Renal pelvis (tissue), 4 donors: ENCODE measurements around the gene F13A1. TPM values are rescaled to one million over a fixed set of nuclear protein-coding genes. Genes with fewer than 3 reads are reported as not detected.
"Not testable (repeated sequence)": the region's sequence is repeated elsewhere in the genome, so short reads cannot be mapped to it uniquely, and the experiment has no call there.

Source experiments
- DNase-seq: peaks from one replicate; pipeline ENCODE4 v3.0.0-alpha.2; 2013
- polyA plus RNA-seq, 3 donors: library from polyadenylated mRNA; unstranded; fragments of 120-200 nt; gene quantifications; one replicate each; pipeline ENCODE4 v1.2.1, GENCODE V29; 2013; ENCODE audit not compliant: insufficient read length in 3 of 3

The F13A1 gene
- polyA plus RNA-seq, 3 donors: 12.7 to 17.0 (median 15.6) TPM

DNA sequence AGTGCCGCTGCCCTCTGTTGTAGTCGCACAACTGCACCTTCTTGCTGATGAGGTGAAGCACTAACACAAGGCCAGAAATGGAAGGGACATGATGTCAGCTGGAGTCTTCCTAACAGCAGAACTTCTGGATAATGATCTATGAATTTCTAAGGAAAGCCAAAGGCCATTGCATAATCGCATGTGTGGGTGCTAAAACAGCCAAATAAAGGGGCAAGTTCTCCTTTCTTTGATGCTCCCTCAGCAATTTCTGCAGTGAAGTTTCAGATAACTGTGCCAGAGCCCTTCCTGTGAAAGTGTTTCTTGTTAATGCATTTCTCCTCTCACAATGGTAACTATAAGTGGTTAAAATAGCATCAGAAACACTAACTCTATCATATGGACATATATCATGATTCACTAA lies 8.0 kb upstream of the F13A1 start:
- DNase-seq: no peak

DNA sequence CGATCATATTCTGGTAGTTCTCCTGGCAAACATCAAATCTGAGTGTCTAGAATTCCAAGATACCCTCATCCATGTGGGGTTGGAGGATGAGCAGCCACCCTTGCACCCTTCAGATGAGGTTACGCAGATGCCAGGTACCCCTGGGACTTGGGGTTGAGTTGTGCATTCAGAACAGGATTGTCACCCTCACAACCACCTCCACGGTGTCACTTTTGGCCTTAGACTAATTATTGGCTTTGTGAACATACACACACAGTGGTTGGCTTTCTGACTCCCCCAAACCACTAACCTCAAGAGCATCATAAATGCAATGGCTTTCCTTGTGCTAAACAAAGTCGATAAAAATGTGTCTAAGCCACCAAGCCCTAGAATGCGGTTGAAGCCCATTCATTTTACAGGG lies 2.9 kb upstream of the F13A1 start:
- DNase-seq: no peak

DNA sequence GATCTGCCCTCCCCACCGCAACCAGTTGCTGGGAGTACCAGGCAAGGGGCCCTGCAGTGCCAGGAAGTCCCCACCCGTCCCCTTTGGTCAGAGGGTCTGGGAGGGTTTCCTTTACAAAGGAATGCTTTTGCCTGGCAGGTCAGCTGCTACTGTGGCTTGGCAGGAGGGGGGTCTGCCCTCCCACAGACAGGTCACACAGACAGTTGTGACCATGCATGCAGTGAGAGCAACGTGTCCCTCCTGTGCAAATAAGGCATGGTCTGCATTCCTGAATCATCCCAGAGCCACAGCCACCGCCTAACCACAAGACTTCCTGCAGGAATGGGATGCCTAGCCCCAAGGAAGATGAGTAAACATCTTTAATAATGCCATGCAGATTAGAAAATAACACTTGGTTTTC lies 439 bp upstream of the F13A1 start:
- DNase-seq: no peak

DNA sequence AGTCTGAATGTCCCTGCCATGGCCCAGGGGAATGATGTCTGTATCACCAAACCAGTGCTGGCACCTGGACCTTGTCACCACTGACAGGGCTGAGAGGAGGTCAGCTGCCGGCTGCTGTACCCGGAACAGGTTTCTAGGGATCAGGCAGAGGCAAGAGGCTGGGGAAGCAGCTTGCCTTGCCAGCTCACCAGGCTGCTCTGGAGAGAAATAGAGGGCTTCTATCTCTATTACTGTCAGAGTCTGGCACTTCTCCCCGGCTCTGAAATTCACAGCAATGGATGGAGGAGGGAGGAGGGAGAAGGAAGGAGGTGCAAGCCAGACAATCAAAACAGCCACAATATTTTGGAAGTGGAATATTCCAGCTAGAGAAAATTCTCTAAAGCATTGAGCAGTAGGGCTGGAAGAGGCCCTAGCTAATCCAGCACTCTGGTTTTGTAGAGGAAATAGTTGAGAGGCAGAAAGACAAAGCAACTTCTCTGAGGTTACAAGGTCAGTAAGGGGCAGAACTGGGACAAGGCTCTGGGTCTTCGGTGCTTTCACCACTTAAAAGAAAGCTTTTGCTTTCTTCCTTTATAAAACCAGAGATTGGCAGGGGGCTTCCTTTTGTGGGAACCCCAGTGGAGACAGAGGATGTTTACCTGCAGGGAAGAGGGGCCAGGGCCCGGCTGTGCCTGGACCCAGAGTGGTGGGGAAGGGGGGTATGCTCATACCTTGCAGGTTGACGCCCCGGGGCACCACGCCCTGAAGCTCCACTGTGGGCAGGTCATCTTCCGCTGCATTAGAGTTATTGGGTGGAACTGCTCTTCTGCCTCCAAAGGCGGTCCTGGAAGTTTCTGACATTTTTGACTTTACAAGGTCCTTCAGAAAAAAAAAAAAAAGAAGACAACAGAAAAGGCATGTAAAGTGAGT lies 2.4 kb downstream of the F13A1 start:
- DNase-seq: no peak

DNA sequence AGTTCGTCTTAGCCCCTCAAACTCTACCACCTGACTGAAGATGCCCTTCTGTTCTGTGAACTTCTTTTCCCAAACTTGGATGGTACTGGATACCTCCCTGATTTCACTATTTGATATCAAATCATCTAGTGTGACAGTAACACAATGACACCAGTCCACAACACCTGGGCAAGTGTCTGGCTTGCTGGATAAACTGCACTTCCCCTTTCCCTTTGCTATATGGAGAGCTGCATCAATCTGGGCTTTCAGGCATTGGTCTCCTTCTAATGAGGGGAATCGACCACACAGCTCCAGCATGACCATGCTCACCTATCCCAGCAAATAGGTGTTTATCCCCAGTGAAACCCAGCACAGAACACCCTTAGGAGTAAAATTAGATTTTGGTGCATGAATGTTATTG lies 3.1 kb downstream of the F13A1 start:
- no peak for DNase-seq

DNA sequence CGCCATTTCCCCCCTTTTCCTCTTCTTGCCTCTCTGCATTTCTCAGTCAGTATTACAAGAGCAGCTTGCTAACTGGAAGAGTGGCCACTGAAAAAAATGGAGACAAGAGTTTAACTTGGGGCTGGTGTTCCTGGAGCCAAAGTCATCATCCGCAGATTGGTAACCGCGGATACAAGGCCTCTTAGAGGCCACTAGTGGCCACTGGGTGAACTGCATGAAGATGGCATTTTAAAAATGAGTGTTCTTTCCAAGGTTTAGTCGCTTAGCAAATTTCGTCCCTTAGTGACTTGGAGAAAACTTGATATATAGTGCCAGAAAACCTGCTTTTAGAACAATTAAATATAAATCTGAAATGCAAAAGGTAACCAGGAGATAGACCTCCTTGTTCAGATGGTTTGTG lies 4.8 kb downstream of the F13A1 start:
- no peak for DNase-seq

DNA sequence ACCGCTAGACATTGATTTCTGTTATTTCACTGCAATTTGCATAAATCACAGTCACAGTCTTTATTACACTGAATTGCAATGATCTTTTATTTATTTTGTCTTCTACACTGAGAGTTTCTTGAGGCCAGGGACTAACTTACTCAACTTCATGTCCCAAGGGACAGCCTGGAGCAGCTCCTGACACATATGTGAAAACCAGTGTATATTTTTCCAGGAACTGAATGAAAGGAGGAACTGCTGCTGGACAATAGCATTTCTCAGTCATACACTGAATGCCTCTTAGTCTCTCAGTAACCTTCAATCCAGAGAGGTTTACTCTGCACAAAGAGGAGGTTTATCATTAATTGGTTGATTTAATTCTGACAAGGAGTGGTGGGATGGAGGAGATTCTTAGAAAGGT lies 5.9 kb downstream of the F13A1 start:
- no peak for DNase-seq

DNA sequence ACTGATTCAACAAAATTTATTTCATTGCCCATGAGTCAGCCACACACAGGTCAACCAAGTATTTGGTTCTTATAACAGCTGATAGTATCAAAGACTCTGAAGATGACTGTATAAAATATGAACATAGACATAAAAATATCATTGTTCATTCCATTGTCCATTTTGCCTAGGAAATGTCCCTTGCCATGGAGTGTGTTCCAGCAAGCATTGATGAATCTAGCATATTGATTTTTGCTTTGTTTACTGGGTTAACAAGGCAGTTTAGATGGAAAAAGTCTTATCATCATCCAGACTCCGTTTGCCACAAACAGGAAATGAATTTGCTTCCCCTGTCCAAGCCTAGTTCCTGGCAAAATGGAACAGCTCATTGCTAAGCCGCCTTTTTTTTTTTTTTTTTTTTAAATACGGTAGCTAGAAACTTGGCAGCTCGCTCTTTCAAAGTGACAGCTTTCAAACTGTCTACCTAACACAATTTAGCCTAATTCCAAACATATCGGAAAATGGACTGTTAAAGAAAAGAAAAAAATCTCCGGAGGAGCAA lies 7.5 kb downstream of the F13A1 start:
- DNase-seq: no peak

DNA sequence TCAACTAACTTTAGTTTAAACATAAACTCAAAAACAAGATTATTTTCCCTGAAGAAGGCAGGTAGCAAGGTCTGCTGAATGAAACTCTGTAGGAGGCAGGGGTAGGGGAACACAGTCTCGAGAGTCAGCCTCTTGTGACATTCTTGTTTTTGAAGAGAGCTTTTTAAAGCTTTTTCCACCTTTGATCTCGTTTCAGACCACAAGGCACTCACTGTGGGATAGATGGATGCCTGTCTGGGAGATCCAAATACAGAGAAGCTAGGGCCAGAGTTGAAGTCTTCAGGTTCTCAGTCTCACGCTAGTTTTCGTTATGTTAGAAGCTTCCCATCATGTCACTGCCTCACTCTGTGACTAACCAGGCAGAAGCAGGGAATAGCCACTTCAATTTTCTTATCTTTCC lies 14.9 kb downstream of the F13A1 start:
- no peak for DNase-seq

DNA sequence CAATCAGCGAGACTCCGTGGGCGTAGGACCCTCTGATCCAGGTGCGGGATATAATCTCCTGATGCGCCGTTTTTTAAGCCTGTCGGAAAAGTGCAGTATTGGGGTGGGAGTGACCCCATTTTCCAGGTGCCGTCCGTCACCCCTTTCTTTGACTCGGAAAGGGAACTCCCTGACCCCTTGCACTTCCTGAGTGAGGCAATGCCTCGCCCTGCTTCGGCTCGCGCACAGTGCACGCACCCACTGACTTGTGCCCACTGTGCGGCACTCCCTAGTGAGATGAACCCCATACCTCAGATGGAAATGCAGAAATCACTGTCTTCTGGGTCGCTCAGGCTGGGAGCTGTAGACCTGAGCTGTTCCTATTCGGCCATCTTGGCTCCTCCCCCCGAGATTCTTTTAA lies 20.1 kb downstream of the F13A1 start:
- DNase-seq: not testable (repeated sequence)

DNA sequence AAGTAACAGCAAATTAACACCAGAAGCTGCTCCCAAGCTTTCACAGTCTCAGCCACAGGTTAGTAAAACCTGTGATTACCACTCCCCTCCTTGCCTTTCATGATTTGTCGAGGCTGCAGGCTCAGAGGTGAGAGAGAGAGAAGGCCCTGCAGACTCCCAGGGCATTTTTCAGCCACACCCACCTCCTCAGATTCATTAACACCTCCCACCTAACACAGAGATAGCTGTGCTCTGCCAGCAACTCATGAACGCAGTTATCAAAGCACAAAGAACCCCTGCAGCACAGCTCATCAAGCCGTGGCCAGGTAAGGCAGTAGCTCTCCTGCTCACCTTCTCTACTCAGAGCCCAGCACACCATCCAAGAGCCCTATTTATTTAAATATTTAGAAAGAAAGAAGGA lies 27.1 kb downstream of the F13A1 start:
- DNase-seq: no peak

DNA sequence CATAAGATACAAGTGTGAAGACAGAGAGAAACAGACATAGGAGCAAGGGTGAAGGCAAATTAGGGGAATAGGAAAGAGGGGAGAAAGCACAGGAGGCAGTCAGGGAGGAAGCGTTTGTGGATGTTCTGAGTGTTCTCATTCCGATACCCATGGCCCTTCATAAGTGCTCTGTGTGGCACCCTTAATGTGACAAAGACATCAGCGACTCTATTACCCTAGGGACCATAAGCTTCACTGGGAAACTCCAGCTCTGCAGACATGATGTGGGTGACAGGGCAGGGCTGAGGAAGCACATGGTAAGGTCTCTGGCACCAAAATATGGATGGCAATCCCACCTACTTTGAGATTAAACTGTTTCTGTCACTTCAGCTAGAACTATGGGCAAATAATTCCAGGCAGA lies 33.0 kb downstream of the F13A1 start:
- DNase-seq: no peak

DNA sequence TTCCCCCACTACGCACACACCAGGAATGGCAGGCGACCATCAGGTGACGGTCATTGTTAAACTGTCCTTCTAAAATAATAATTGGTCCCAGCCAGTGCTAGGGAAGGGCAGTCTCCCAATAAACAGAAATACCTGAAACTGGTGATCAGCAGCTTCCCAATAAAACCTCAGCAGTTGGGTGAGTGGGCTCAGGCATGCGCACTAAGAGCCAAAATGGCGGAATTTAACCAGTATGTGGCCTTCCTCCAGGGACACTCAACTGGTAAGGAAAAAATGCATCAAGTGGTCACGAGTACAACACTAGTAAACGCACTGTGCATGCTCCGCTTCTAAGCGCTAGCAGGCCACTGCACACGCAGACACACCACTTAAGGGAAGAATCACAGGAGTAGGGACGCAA lies 34.8 kb downstream of the F13A1 start:
- DNase-seq: no peak

DNA sequence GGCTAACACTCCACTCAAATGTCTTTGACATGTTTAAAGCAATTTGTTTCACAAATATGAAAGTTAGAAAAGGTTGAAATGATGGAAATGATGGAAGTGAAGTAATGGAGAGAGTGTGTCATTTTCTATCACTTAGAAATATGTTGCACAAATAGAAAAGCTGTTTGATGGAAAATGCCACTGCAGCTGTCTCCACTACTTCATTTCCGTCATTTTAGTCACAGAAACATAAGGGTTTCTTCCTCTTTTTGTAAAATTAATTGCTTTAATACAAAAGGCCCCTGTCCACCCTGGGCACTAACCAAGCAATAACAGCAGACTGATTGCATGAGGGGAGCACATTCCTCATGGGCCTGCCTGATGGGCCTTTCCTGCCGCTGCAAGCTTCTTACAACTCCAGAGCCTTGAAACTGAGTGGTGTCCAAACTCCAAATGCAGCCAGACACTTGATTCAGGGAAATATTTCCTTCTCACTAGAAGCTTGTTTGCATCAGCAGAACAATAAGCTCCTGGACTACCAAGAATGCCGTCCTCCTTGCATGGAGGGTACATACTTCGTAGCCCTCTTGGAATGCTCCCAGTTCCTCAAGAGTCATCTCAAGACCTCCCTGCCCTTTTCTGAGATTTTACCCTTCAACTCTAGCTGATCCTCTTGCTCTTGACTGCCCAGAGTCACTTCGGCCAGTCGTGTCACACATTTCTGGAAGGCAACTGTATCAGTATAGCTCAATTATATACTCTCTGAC lies 36.1 kb downstream of the F13A1 start:
- no peak for DNase-seq

DNA sequence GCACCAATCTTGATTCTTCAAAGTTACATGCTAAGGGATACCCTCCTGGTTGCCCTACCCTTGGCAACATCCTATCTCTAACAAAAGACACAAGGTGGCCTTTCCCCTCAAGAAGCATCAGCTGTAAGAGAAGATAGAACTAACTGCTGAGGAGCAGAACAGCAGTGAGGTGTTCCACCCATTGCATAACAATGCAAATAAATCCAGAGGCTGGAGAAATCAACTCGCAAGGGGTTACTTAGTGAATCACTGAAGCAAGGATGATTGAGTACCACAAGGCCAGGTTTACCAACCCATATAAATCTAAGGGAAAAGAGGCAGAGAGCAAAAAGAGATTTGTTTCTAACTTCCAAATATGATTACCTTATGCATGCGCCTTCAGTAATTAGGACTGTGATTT lies 36.7 kb downstream of the F13A1 start:
- DNase-seq: no peak

DNA sequence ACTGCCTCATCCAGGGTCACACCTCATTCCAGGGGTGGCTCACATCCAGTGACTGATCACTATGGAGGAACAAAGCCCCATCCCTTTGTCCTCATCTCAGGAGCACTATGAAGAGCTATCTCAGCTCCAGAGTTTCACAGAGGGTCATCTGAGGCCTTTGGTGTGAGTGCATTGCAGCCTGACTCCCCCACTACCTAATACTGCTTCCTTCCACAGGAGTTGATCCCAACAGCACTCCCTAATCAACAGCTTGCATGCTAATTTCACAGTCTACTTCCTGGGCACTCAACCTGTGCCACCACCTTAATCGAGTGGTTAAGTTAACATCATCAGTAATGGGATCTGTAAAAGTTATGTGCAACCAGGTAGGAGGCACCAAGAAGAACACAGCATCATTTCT lies 37.7 kb downstream of the F13A1 start:
- DNase-seq: no peak

DNA sequence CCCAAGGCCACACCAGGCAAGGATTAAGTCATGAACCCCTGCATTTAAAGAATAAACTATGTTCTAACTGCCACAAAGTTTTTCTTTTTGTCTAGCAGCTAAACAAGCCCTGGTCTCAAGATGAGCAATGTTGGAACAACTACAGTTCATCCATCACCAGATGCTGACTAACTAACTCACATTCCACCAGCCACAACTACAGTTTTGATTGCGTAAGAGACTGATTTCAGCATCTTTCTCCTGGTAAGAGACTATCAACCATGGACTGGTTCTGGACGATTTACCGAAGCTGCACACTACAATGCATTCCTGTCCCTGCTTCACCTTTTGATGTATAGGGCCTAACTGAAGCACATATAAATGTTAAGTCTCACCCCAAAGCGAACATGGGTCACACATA lies 43.0 kb downstream of the F13A1 start:
- no peak for DNase-seq

DNA sequence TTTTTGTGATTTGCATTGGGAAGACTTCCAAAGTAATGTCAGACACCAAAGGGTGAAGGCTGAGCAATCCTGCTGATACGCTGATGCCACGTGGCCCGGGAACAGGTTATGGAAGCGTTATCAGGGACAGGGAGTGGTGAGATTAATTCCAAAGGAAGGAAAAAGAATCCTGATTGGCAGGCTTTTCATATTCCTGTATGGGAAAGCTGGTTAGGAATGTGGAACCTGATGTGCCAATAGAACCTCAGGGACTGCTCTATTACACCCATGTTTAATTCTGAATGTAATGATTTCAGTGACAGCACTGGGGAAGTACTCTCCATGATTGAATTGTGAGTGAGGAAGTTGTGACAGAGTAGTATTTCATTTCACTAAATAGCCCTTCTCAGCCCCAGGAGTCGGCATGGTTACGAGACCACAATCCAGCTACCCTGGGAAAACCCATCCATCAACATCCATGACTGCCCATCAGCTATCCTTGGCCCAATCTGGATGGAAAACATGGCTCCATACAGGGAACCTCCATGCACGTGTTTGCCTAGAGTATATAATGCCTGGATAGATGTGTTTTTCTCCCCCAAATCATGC lies 49.4 kb downstream of the F13A1 start:
- no peak for DNase-seq

DNA sequence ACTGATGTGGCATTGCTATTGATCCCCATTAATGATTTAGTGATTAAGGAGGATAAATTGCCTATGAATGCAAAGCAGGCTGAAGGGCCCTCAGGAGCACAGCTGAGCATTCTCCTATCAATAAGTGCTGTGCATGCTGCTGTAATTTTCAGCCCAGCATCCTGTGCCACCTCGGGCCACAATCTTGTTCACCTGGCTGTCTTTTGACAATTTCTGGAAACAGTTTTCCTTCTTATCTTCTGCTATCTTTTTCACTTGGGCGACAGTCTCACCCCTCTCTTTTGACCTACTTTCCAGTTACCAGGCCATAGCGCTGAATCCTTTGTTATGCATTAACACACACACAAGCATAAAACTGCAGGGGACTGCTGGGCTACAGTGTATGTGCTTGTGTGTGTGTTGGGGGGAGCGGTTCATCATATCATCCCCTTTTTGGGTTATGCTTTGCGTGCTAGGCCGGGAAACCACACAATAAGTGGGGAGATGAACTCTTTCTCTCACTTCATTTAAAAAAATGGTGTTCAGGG lies 60.2 kb downstream of the F13A1 start:
- no peak for DNase-seq

DNA sequence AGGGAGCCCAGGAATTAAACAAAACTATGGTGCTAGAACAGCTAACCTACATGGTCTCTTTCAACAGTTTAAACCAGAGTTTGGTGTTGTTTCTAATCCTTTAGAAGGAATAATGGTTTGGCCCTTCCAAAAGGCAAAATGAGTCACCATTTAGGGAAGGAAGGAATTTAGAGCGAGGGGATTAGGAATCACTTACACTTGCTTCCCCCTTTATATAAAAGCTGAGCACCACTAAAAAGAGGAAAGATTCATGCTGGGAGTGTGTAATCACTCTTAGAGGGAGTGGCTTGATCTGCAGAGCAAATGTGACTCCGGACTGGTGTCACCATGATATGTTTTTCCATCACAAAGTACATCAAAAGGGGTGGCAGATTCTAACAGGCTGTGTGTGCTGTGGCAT lies 63.6 kb downstream of the F13A1 start:
- DNase-seq: no peak

DNA sequence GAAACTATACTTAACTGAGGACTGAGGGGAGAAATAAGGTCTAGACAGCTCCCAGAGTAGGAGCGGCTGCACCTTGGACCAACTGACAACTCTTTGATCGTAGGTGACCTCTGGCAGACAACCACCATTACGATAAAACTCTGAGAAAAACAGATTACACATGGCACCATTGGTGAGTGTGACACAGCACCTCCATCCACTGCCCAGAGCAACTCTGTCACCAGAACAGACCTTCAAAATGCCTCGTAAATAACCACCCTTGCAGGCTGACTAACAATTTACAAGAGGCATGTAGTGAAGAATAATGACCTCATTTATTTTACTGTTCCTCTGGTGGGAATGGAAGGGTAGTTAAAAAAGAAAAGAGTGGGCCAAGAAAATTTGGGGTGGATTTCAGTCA lies 64.2 kb downstream of the F13A1 start:
- DNase-seq: no peak

DNA sequence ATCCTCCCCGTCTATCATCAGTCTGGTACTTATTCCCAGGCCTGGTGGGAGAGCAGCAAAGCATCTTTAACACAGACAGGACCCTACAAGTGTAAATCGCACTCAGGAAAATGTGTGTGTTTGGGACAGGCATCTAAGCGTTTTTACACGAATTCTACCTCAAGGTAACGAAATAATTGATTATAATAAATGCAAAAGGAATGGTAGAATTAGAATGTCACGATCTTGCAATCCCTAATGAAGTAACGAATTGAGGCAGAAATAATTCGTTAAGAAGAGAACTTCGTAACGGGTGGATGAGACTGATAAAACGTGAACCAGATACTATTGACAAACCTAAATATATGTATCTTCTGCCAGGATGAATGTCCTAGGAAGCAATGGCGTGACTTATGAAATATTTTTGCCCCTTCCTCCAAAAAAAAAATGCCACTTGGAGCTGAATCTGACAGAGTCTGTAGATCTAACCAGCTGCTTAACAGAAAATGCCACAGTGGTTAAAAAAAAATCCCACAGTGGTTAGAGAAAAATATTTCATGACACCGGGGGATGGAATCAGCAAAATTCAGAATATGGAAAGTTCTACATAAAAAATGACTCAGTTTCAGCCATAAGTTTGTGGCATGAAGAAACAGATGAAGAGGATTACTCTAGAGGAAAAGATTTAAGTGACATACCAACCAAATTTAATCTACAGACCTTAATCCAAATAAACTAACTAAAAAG lies 68.7 kb downstream of the F13A1 start:
- DNase-seq: no peak
